ENCODE results near the gene RAB11FIP5.
"Not testable (repeated sequence)": the region's sequence is repeated elsewhere in the genome, so short reads cannot be mapped to it uniquely, and the experiment has no call there.

RAB11FIP5 gene

DNA sequence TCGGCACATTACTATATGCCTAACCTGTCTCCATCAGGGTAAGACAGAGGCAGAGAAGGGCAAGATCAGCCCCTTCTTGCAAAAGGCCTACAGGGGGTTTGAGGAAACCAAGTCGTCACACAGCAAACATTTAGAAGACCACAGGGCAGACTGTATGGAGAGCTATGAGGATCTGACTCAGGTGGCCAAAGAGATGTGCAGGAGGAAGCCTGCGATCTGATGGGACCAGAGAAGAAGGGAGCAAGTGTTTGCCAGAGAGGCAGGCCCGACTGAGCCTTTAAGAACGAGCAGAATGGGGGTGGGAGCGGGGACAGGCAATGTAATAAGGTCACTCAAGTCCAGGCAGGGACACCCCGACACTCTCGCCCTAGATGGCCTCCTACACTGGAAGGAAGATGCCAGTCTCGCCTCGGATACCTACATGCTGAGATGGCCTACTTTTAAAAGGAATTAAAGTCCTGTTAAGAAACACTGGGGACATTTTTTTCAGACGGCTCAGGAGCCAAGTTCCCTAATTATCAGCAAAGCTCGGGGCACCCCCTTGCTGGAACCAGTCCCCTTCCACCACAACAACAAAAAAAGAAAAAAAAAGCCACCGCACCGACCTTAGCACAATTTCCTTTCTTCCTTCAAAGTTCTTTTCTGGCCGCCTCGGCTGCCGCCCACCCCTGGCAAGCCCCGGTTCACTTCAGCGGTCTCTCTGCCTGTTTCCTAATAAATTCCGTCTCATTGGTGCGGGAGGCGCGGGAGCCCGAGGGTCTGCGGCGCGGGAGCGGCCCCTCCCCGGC, 42.7 kb downstream of the RAB11FIP5 start:
- peak in 1 of 5 experiments; percentile 14 for DNase-seq

DNA sequence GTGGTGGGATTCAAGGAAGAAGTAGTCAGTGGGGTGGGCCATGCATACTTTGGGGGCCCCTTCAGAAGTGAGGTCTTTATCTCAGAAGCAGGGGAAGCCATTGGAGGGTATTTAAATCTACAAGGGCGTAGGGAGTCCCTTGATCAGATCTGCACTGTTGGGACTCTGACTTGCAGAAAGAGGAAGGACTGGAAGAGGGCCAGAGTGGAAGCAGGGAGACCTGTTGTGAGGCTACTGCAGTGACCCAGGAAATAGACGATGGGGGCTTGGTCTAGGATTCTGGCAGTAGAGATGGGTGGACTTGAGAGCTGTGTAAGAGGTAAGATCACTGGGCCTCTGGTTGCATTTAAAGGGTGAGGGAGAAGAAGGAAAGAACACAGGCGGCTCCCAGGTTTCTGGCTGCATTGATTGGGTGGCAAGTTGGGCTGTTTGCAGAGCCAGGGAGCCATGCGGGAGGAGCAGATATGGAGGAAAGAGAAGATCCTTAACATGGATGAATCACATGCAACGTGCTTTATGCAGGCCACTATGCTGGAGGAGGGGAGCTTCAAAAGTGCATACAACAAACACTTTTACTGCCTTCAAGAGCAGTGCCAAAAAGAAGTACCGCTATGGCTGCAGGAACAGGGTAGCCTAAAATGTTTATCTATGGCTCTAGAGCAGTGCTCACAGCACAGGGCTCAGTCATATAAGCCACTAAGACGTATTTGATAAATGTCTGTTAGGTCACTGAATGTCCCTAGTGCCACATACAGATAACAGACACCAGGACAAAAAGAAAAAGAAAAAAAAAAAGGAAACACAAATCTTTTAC, 43.5 kb downstream of the RAB11FIP5 start:
- DNase-seq: no peak

DNA sequence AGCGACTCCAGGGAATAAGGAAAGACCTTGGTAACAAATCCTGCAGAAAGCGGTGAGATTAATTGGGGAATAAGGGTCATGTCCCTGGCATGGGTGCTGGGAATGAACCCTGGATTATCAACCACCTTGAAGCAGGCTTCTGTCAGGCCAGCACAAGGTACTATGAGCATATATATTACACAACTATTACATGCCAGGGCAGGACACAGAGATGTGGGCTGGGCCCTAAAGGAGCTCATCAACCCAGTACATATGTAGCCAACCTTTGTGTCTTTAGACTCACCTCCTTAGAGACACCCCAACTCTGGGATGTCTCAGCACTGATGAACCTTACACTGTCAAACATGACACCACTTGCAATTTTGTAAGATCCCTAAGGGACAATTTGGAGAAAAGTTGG, 44.6 kb downstream of the RAB11FIP5 start:
- DNase-seq: no peak

DNA sequence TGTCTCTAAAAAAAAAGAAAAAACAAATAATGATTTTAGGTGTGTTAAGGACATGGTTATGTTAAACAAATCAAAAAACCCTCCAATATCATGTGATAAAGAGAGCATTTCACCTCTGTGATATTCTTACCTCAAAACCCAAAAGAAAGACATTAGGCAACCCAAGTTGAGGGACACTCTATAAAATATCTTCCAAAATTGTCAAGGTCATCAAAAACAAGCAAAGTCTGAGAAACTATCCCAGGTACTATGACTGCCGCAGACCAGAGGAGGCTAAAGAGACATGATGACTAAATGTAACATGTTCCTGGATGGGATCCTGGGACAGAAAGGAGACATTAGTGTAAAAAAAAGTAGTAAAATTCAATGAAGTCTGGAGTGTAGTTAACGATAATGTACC, 45.7 kb downstream of the RAB11FIP5 start:
- no peak for DNase-seq

DNA sequence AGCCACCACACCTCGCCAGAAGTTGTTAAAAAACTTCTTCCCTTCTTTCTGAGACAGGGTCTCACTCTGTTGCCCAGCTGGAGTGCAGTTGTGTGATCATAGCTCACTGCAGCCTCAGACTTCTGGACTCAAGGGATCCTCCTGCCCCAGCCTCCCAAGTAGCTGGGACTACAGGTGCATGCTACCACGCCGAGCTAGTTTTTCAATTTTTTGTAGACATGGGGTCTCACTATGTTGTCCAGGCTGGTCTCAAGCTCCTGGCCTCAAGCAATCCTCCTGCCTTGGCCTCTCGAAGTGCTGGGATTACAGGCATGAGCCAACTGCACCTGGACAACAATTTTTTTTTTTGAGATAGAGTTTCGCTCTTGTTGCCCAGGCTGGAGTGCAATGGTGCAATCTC, 47.7 kb downstream of the RAB11FIP5 start:
- not testable (repeated sequence) for DNase-seq

DNA sequence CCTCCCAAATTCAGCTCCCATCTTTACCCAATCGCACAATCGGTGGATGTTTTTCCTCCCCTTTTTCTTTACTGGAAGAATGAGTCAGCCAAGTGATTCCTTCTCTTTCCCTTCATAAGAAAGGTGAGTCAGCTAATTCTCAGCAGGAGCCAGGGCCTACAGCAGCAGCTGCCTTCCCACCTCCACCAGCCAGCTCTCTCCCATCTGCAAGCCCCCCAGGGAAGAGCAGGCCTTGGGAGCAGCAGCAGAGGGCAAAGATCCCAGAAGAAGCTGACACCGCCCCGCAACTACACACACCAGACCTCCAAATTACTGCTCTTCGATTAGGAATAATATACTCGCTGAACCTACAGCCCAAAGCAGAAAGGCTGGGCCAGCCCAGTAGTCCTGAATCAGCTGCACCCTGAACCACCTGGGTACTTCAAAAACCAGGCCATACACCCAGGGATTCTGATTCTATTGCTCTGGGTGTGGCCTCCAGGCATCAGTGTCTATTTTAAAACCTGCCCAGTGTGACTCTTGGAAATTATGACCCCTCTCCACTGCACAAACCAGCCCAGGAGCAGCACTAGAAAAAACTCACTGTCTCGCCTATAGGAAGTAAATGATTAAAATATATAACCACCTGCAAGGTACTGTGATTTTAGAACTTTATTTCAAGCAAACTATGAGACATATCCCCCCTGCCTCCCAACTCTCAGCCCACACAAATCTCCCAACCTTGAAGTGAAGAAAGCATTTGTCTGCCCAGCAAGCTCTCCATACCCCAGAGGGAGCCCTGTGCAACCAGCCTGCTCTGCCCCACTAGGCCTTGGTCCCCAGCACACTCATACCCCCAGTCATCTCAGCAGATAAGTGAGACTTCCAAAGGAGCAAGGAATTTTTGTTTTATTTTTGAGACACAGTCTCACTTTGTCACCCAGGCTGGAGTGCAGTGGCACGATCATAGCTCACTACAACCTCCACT, 48.6 kb downstream of the RAB11FIP5 start:
- no peak for DNase-seq

DNA sequence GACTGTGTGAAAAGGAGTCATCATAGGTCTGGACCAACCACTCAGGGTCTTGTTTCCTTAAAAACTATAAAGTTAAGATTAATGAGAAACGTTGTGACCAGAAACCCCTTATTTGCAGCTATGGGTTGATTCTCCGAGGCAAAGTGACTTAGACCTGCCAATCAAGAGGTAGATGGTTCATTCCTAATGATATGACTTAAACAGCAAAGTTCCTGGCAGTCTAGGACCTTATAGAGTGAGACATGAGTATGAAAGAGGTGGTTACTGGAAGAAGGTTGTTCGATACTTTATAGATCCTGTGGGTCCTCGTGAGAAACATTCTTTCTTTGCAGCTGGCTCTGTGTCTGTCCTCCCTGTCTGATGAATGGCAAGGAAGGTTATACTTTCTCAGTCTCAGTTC, 49.3 kb downstream of the RAB11FIP5 start:
- DNase-seq: no peak

DNA sequence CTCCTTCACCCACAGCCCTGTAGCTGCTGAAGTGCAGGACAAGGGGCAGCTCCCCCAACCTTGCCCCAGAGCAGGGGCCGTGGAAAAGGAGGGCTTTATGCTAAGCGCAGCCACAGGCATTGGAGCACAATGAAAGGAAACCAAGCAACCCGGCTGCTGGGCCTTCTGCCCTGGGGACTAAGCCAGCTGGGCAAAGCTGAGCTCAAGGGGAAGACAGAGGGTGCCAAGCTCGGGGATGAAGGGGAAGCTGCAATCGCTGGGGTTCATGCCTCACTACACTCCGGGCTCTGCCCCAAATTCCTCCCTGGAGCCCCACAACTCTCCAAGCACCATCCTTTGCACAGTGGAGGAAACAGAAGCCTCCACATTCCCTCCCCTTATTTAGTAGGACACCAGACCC, 53.6 kb downstream of the RAB11FIP5 start:
- DNase-seq: no peak

DNA sequence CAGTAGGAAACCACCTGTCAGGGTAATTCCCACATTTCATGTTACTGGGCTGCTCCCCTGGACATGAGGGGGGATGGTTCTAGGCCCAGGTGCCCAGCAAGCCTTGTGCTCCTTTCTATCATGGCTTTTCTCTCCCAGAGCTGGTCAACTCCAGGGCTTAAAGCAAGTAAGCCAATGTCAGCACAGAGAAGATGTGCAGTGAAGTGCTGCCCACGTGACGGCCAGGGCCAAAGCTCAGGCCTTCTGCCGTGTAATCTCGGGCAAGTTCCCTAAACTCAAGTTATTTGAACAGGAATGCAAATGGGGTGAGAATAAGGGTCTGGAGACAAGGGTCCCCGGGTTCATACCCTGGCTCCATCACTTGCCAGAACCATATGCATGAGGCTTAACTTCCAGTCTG, 57.8 kb downstream of the RAB11FIP5 start:
- no peak for DNase-seq

DNA sequence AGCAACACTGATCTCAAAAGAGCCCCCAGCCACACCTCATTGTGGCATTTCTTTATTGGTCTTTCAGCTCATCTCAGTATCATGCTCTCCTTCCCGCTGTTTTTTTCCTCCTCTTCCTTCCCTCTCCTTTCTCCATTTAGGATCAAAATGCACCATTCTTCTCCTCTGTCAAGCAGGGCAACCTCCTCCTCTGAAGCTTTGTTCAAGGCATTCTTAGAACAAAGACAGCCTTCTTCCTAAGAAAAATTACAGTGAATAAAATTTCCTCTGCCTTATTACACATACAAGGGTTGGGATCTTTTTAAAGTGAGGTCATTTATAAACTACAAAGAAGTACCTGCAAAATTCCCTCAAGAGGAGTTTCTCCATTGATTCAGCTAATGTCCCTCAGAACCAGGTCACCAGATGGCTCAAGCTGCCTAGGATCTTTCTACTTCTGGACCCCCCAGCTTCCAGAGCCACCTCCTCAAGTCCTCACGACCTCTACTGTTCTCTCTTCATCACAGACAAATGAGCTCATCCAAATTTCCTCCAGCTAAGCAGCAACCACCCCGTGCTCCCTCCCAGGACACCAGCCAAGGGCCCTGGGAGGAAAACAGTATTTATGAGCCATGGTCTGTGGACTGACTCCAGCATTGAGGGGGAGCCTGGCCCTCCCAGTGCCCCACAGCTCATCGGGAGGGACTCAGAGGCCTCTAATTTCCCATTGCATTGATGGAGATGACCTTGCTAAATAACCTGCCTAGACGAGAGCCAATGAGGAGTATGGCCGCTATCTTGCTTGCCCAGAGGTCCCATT, 59.2 kb downstream of the RAB11FIP5 start:
- DNase-seq: no peak

DNA sequence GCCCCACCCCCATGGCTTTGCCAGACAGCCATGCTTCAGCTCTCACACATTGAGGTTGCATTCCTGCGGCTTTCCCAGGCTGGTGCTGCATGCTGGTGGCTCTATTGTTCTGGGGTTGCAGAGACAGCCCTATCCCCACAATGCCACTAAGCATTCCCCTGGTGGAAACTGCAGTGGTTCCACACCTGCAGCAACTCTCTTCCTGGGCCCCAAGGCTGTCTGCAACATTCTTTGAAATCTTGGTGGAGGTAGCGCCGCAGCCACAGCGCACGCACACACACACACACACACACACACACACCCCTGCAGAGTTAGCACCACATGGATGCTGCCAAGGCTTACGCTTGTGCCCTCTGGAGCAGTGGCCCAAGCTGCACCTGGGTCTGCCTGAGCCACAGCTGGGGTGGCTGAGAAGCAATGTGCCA, 62.6 kb downstream of the RAB11FIP5 start:
- no peak for DNase-seq

DNA sequence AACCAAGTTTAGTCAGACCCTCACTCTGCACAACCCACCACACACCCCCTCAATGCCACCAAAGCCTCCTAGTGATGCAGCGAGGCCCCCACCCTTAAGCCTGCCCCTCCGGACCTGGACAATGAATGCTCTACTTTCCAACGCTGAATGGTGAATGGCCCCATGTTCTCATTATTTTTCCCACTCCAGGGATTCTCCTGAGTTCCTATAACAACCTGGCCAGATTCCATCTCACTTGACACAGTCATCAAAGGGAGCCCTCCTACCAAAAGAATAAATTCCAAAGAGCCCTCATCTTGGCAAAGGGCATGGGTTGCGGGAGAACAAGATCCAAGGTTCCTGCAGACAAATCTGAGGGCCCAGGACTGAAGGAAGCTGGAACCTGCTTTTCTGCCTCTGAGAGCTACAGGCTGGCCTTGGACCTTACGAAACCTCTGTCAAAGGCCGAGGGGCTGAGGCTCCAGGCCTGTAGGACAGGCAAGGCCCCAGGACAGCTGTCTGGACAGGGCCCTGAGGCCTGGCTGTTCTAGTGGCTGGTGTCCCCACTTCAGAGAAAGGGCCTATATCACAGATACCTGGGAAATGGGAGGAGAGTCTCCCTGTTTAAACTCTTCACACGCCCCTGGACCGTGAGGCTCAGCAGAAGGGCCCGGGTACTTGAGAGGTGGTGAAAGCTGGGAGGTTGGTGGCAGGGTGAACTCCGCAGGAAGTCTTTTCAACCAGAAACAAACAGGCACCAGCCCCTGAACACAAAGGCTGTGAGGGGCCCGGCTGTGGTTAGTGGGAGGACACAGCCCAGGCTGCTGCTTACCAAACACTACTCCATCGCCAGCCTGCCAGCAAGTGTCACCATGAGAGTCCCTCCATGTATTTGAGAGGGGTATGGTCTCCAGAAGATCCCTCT, 68.6 kb downstream of the RAB11FIP5 start:
- DNase-seq: no peak

DNA sequence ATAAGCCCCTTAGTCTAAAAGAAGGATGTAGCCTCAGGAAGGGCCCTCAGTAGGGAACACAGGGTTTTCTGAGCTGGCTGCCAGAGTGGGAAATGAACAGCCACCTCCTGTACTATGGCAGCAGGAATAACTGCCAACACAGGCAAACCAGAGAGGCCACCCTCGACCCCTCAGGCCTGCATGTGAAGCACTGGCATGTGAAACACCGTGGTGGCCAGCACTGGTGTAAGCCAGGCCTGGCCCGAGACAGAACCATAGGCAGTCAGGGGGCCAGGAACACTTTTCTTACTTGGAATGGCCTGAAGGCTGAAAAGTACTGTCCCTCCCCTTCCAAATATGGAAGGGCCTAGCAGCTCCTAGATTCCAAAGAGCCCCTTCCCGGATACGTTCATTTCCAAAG, 69.5 kb downstream of the RAB11FIP5 start:
- DNase-seq: no peak

DNA sequence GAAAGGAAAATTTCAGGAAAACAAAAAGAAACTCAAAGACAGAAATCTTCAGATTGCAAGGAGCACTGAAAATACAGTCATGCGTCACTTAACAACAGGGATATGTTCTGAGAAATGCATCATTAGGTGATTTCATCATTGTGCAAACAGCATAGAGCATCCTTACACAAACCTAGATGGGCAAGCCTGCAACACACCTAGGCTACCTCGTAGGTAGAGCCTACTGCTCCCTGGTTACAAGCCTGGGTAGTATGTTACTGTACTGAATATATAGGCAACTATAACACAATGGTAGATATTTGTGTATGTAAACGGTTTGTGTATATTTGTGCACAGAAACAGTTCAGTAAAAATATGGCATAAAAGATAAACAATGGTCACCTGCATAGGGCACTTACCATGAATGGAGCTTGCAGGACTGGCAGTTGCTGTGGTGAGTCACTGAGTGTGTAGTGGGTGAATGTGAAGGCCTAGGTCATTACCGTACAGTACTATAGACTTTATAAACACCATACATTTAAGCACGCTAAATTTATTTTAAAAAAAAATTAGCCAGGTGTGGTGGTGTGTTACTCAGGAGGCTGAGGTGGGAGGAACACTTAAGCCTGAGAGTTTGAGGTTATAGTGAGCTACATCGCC, 74.7 kb downstream of the RAB11FIP5 start:
- no peak for DNase-seq

DNA sequence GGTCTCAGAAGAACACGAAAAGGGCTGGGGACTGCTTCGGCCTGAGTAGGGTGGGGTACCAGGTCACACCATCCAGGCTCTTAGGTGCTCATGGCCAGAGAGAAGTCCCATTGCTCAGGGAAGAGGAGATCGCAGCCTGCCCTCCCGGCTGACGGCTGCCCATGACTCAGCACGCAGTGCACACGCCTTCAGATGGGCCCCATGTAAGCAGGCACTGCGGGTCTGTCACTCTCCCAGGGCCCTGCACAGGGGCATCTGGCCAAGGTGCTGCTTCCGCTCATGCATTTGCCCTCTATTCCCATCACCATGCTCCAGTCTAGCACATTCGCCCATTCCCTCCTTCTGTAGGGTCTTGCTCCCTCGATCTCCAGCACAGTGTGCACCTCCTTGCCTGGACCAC, 76.0 kb downstream of the RAB11FIP5 start:
- no peak for DNase-seq

DNA sequence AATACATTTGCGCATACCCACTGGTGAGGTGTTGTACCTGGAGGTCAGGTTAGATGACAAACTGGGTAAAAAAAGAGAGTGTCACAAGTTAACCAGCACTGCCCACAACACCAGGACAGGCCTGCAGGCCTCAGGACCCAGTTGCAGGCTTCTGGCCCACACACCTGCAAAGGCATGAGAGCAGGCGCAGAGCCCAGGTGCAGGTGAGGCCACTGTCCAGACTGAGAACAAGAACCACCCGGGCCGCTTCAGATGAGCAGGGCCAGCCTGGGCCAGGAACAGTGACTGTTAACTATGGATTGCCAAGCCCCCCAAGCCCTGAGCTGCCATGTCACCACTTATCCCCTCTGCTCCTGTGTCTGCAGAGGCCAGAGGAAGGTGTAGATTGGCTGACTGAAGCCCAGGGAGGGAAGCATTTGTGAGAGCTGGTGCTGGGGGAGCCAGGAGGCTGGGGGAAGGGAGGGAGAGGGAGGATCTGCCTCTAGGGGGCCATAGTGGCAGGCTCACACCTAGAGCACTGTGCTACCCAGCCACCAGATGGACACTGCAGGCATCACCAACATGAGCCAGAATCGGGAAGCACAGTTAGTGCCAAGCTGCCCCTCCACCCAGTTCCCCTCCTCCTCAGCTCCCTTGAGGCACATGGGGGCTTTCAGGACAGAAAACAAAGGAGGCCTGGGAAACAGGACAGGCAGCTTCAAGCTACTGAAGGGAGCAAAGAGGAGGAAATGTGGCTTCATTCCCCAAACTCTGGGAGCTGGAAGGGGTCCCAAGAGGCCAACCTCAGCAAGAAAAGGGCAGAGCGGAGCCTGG, 76.6 kb downstream of the RAB11FIP5 start:
- DNase-seq: no peak

DNA sequence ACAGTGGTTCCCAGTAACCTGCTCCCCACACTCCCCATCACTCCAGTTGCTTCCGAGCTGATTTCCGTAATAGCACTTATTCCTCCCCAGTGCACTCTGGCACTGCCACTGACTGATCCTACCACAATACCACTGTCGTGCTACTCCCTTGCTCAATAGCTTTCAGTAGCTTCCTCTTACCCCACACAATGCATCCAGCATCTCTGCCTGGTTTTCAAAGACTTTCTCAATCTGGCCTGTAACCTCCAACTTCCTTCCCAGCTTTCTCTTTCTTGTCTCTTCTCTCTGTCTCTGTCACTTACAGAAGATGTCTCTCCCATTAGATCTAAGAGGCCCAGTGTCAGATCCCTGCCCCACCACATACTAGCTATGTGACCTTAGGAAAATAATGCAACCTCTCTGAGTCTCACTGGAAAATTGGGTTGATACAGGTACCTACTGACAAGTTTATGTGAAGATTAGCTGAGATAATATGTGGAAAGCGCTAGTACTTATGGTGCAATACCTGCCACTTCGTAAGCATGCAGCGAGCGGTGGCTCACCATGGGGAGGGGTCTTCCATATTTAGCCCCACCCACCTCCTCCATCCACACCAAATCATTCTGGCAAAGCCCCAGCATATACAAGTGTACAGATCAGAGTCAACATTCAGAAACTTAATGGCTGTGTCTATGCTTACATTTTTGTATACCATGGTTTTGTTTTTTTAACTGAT, 77.9 kb downstream of the RAB11FIP5 start:
- no peak for DNase-seq

DNA sequence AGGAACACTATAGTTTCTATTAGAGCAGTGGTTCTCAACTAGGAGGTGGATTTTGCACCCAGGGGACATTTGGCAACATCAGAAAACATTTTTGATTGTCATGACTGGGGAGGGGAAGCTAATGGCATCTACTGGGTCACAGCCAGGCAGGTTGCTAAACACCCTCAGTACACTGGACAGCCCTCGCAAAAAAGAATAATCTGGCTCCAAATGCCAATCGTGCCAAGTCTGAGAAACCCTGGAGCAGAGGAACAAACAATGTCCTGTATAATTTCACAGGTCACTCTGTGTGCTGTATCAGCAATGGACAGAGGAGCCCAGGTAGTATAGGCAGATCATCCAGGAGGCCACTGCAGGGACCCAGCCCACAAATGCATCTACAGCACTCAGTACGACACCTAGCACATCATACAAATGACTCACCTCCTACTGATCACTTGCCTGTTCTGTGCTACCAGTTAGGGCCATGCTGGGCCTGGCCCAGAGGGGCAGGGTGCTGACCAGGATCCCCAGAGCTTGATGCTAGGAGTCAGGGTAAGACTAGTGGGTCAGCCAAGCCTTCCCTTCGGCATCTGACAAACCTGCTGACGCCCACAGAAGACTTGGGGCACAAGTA, 78.9 kb downstream of the RAB11FIP5 start:
- no peak for DNase-seq
